B cell (primary cell): ENCODE measurements around the gene GHR. TPM values are rescaled to one million over a fixed set of nuclear protein-coding genes. Genes with fewer than 3 reads are reported as not detected.

Experiments used
- ATAC-seq: fragments of 200-7000 bp; cut with Tn5 transposase; one replicate; pipeline ENCODE4 v1.10.0; 2021; ENCODE audit warnings: low read depth, mild to moderate bottlenecking, moderate number of reproducible peaks, moderate library complexity
- CTCF ChIA-PET: fragments of 350-600 bp; sonication (Branson Sonifier 250); formaldehyde crosslinking; loops from one replicate; lab custom pipeline; 2021; ENCODE audit warnings: antibody characterized with exemption, inconsistent platforms; lab: Charles Lee
- POLR2A ChIA-PET: fragments of 350-600 bp; sonication (Branson Sonifier 250); formaldehyde crosslinking; loops from one replicate; lab custom pipeline; 2021; ENCODE audit warnings: antibody characterized with exemption; lab: Charles Lee
- DNase-seq: peaks from one replicate; pipeline ENCODE4 v3.0.0; 2013
- H2AFZ ChIP-seq: 2 replicates; pipeline ENCODE4 v1.6.1; 2012; ENCODE audit warnings: mild to moderate bottlenecking, low read depth, low read length; ENCODE audit not compliant: insufficient read depth, poor library complexity, severe bottlenecking
- H3K27ac ChIP-seq, 2 donors: 1 replicate in 1 of 2; 2 replicates in 1 of 2; pipeline ENCODE4 v1.5.1; 2012 to 2013; ENCODE audit warnings: low read length in 2 of 2, mild to moderate bottlenecking in 2 of 2, moderate library complexity in 1 of 2
- H3K27me3 ChIP-seq, 4 experiments: fragments of 200-600 bp in 1 of 4; sonication (generic) in 1 of 4; replicated peaks in 1 of 4; 1 replicate in 2 of 4; 2 replicates in 2 of 4; pipeline versions ENCODE4 v1.6.1 to v1.7.0; 2013 to 2016; ENCODE audit warnings: low read length in 3 of 4, mild to moderate bottlenecking in 2 of 4, mixed read lengths in 1 of 4, moderate library complexity in 1 of 4; ENCODE audit not compliant: insufficient read depth in 4 of 4, control insufficient read depth in 3 of 4; ENCODE audit errors: control extremely low read depth in 1 of 4
- H3K36me3 ChIP-seq, 2 experiments: replicated peaks in 1 of 2; 1 replicate in 1 of 2; 2 replicates in 1 of 2; pipeline versions ENCODE4 v1.6.1 to v1.7.1; 2013; ENCODE audit warnings: low read length in 1 of 2; ENCODE audit not compliant: insufficient read depth in 2 of 2, control insufficient read depth in 1 of 2; ENCODE audit errors: control extremely low read depth in 1 of 2, extremely low read depth in 1 of 2
- H3K4me1 ChIP-seq, 2 donors: fragments of 200-600 bp in 1 of 2; sonication (generic) in 1 of 2; 1 replicate in 1 of 2; 2 replicates in 1 of 2; pipeline versions ENCODE4 v1.5.1 to v1.6.1; 2013 to 2017; ENCODE audit warnings: low read length in 2 of 2; ENCODE audit not compliant: control insufficient read depth in 2 of 2, insufficient read depth in 2 of 2
- H3K4me2 ChIP-seq: replicated peaks from 2 replicates; pipeline ENCODE3; 2012; ENCODE audit warnings: mild to moderate bottlenecking, low read depth, low read length; ENCODE audit not compliant: poor library complexity, severe bottlenecking
- H3K4me3 ChIP-seq, 5 experiments: fragments of 200-600 bp in 1 of 5; sonication (generic) in 1 of 5; 1 replicate in 3 of 5; 2 replicates in 2 of 5; pipeline versions ENCODE4 v1.5.1 to v1.7.0; 2011 to 2016; ENCODE audit warnings: low read length in 4 of 5, mild to moderate bottlenecking in 4 of 5, low read depth in 2 of 5, control low read depth in 1 of 5, moderate library complexity in 1 of 5; ENCODE audit not compliant: insufficient read depth in 1 of 5; ENCODE audit errors: control extremely low read depth in 1 of 5, extremely low read depth in 1 of 5
- H3K79me2 ChIP-seq: fragments of 200-600 bp; sonication (generic); one replicate; pipeline ENCODE4 v1.6.0; 2016; ENCODE audit warnings: low read length; ENCODE audit not compliant: control insufficient read depth, insufficient read depth
- H3K9ac ChIP-seq: fragments of 200-600 bp; sonication (generic); 2 replicates; pipeline ENCODE4 v1.6.1; 2017; ENCODE audit warnings: mild to moderate bottlenecking, low read length, moderate library complexity
- H3K9me3 ChIP-seq, 3 donors: one replicate each; pipeline versions ENCODE4 v1.6.1 to v1.7.1; 2013; ENCODE audit warnings: low read length in 2 of 3; ENCODE audit not compliant: control insufficient read depth in 2 of 3, insufficient read depth in 1 of 3; ENCODE audit errors: control extremely low read depth in 1 of 3
- H4K20me1 ChIP-seq: 2 replicates; pipeline ENCODE4 v1.6.0; 2012; ENCODE audit warnings: mild to moderate bottlenecking, low read length; ENCODE audit not compliant: insufficient read depth, control insufficient read depth, poor library complexity, severe bottlenecking
- H3K27ac Mint-ChIP-seq: one replicate; pipeline ENCODE4 v1.8.0; 2021; ENCODE audit warnings: mixed read lengths
- H3K27me3 Mint-ChIP-seq: one replicate; pipeline ENCODE4 v1.8.0; 2021; ENCODE audit warnings: mixed read lengths
- H3K4me1 Mint-ChIP-seq: one replicate; pipeline ENCODE4 v1.8.0; 2021; ENCODE audit warnings: mixed read lengths
- H3K4me3 Mint-ChIP-seq: one replicate; pipeline ENCODE4 v1.8.0; 2021; ENCODE audit warnings: mixed read lengths
- H3K9me3 Mint-ChIP-seq: one replicate; pipeline ENCODE4 v1.8.0; 2022; ENCODE audit warnings: mixed read lengths; ENCODE audit not compliant: insufficient read depth
- CTCF ChIP-seq: fragments of 200-600 bp; IDR thresholded peaks from one replicate; pipeline ENCODE4 v1.8.0; 2022; ENCODE audit warnings: antibody characterized with exemption, mild to moderate bottlenecking
- EZH2 ChIP-seq: IDR thresholded peaks from 2 replicates; pipeline ENCODE4 v1.6.1; 2012; ENCODE audit warnings: borderline replicate concordance, low read depth, mild to moderate bottlenecking, moderate library complexity, low read length; ENCODE audit not compliant: insufficient read depth, poor library complexity, severe bottlenecking
- WGBS: methylation state at CpG from one replicate; pipeline ENCODE4 v1.1.5; 2013; ENCODE audit warnings: missing lambda C conversion rate; ENCODE audit not compliant: insufficient coverage; 5-methylcytosine and 5-hydroxymethylcytosine counted together
- intact Hi-C: fragments of 100-400 bp; cut with micrococcal nuclease; formaldehyde crosslinking; loops from one replicate; pipeline ENCODE4 v1.10.0; 2022
- polyA plus RNA-seq: library from polyadenylated mRNA; depleted of rRNA; stranded (reverse); fragments of >200 nt; gene quantifications from 2 replicates; pipeline ENCODE4 v1.2.3, GENCODE V29; 2012
- total RNA-seq, 2 donors: library from RNA; stranded (reverse); fragments of 120-200 nt in 1 of 2; gene quantifications; 1 replicate in 1 of 2; 2 replicates in 1 of 2; pipeline versions ENCODE4 v1.2.3 to v1.2.4, GENCODE V29; 2013 to 2022

Gene GHR
- total and polyA plus RNA-seq, 2 donors (not counting 1 experiment from before 2014, with no cell fraction given) = not detected

GRCh38 chr5:42668254-42668653, 245.0 kb downstream of the GHR start:
- Mint-ChIP-seq H3K27ac (no peak overlapping the region), H3K9me3 (peaks cover 4% of the 10 kb centered on the region), H3K4me1 (peaks cover 3% of the 10 kb centered on the region), H3K4me3 (no peak overlapping the region), H3K27me3 (peaks cover 14% of the 10 kb centered on the region)
- no peaks in the 10 kb centered on the region for H3K79me2 ChIP-seq
- no peaks in the 10 kb centered on the region for H3K36me3 ChIP-seq
- no peaks in the 10 kb centered on the region for H3K4me1 ChIP-seq
- H2AFZ ChIP-seq = no peak overlapping the region
- ChIA-PET CTCF (interaction anchor here (1.0 kb wide), 1 partner anchor 85 kb away, joined by 3 read pairs; no protein-coding TSS in a partner anchor), POLR2A (no interaction called here)
- intact Hi-C loops = no loop called here
- no peaks in the 10 kb centered on the region for H3K27me3 ChIP-seq
- WGBS = no CpG with 5 or more reads among the region's 2 CpGs
- H3K9me3 ChIP-seq = peaks cover 0 to 2% (median 0%) of the 10 kb centered on the region in 3 donors
- H3K27ac ChIP-seq = no peak overlapping the region
- DNase-seq (no peak), ATAC-seq (no peak)
- TF ChIP-seq EZH2 (no peak), CTCF (no peak)
- H4K20me1 ChIP-seq = no peaks in the 10 kb centered on the region
- no peak overlapping the region for H3K9ac ChIP-seq
- no peak overlapping the region for H3K4me3 ChIP-seq
- H3K4me2 ChIP-seq = no peak overlapping the region

- peaks cover 4% of the 10 kb centered on the region for H3K9me3 Mint-ChIP-seq
- Histone ChIP-seq H3K4me2 (no peak overlapping the region), H3K9me3 (peaks cover 0 to 2% (median 0%) of the 10 kb centered on the region in 3 donors), H3K36me3 (no peaks in the 10 kb centered on the region), H4K20me1 (no peaks in the 10 kb centered on the region), H3K79me2 (no peaks in the 10 kb centered on the region), H3K4me1 (no peaks in the 10 kb centered on the region), H3K27ac (no peak overlapping the region), H2AFZ (no peak overlapping the region), H3K27me3 (no peaks in the 10 kb centered on the region), H3K4me3 (no peak overlapping the region), H3K9ac (no peak overlapping the region)
- CTCF ChIA-PET = no interaction called here
- intact Hi-C loops = no loop called here
- no peak overlapping the region for H3K4me3 Mint-ChIP-seq
- peaks cover under 1% of the 10 kb centered on the region for H3K27me3 Mint-ChIP-seq
- DNase-seq = no peak
- no peak overlapping the region for H3K27ac Mint-ChIP-seq
- H3K4me1 Mint-ChIP-seq = no peaks in the 10 kb centered on the region
- POLR2A ChIA-PET = no interaction called here
- WGBS = 89% methylated on average over 1 of the region's 4 CpGs
- ATAC-seq = no peak
- TF ChIP-seq EZH2 = no peak
- TF ChIP-seq CTCF = no peak
These were observed 249.7 kb downstream of the GHR start for GRCh38 chr5:42672925-42673324.
